ENCODE results near the gene LRG1. TPM values are rescaled to one million over a fixed set of nuclear protein-coding genes. Genes with fewer than 3 reads are reported as not detected.

LRG1 gene
- total and polyA plus RNA-seq, 2 of the 13 experiments (the other 11 are each of a cell fraction or from before 2014, with no cell fraction given): 12.0 to 39.3 TPM

- 0 out of 2 replicates have a peak, but pooled peaks have one; percentile 18 for TF ChIP-seq TFE3 (CRISPR knock-in tag; IDR thresholded peaks at IDR 0.05)
- TF ChIP-seq SOX5 (CRISPR knock-in tag; IDR thresholded peaks at IDR 0.05; ENCODE audit: borderline replicate concordance): 0 out of 2 replicates have a peak, but pooled peaks have one; percentile 13
- no peak for TF ChIP-seq ATF3 (CRISPR knock-in tag; IDR thresholded peaks at IDR 0.05)
- TF ChIP-seq ZNF740 (CRISPR knock-in tag; IDR thresholded peaks at IDR 0.05): no peak
- TF ChIP-seq RARG (CRISPR knock-in tag; IDR thresholded peaks at IDR 0.05; ENCODE audit: low read depth): no peak
- peak; percentile 41 for TF ChIP-seq ZNF687 (CRISPR knock-in tag; IDR thresholded peaks at IDR 0.05)
- TF ChIP-seq ZSCAN31 (CRISPR knock-in tag; IDR thresholded peaks at IDR 0.05; ENCODE audit: low read depth): no peak
- 0 out of 2 replicates have a peak, but pooled peaks have one; percentile 52 for TF ChIP-seq RFXAP (CRISPR knock-in tag; IDR thresholded peaks at IDR 0.05; ENCODE audit: borderline replicate concordance)
- TF ChIP-seq ZNF788 (CRISPR knock-in tag; IDR thresholded peaks at IDR 0.05; ENCODE audit: borderline replicate concordance): peak; percentile 44; the same call in 1 of the 2 replicates
- TF ChIP-seq BCL3 (CRISPR knock-in tag; IDR thresholded peaks at IDR 0.05): peak; percentile 68; the same call in 1 of the 2 replicates
- 0 out of 2 replicates have a peak, but pooled peaks have one; percentile 13 for TF ChIP-seq MAX (IDR thresholded peaks at IDR 0.05)
- no peak for TF ChIP-seq HDAC1 (CRISPR knock-in tag; IDR thresholded peaks at IDR 0.05)
- TF ChIP-seq ZNF574 (CRISPR knock-in tag; IDR thresholded peaks at IDR 0.05): peak; percentile 43
- TF ChIP-seq ZNF460 (CRISPR knock-in tag; IDR thresholded peaks at IDR 0.05; ENCODE audit: borderline replicate concordance): peak; percentile 94
- no peak for TF ChIP-seq ESRRA (CRISPR knock-in tag; IDR thresholded peaks at IDR 0.05; ENCODE audit: low read depth)
These were observed 1.4 kb upstream of the LRG1 start (continued) for GRCh38 chr19:4541114-4541805.
